ENCODE data around the gene SH3GLB2.

SH3GLB2 gene

GRCh38 chr9:129011170-129011569, 17.0 kb downstream of the SH3GLB2 start:
- no peak for TF ChIP-seq FOXP2 (optimal IDR thresholded peaks at IDR 0.05; ENCODE audit: borderline replicate concordance, extremely low read depth, extremely low read length, insufficient read depth)
- no peak for TF ChIP-seq TAF1 (IDR thresholded peaks at IDR 0.05; ENCODE audit: borderline replicate concordance, insufficient read depth, low read length)
- TF ChIP-seq REST (IDR thresholded peaks at IDR 0.05; ENCODE audit: insufficient read depth in 1 of 2, low read depth in 2 of 2, low read length in 2 of 2), result no peak
- TF ChIP-seq POLR2AphosphoS5 (IDR thresholded peaks at IDR 0.05; ENCODE audit: low read depth, low read length), result no peak
- TF ChIP-seq SIN3A (IDR thresholded peaks at IDR 0.05; ENCODE audit: borderline replicate concordance, insufficient read depth, low read length), result no peak

GRCh38 chr9:129010267-129010975, 17.7 kb downstream of the SH3GLB2 start:
- TF ChIP-seq TAF1 (IDR thresholded peaks at IDR 0.05; ENCODE audit: borderline replicate concordance, insufficient read depth, low read length), result no peak
- no peak for TF ChIP-seq POLR2AphosphoS5 (IDR thresholded peaks at IDR 0.05; ENCODE audit: low read depth, low read length)
- TF ChIP-seq FOXP2 (optimal IDR thresholded peaks at IDR 0.05; ENCODE audit: borderline replicate concordance, extremely low read depth, extremely low read length, insufficient read depth), result no peak
- TF ChIP-seq SIN3A (IDR thresholded peaks at IDR 0.05; ENCODE audit: borderline replicate concordance, insufficient read depth, low read length), result no peak
- no peak for TF ChIP-seq REST (IDR thresholded peaks at IDR 0.05; ENCODE audit: insufficient read depth in 1 of 2, low read depth in 2 of 2, low read length in 2 of 2)

- no peak for TF ChIP-seq SIN3A (IDR thresholded peaks at IDR 0.05; ENCODE audit: borderline replicate concordance, insufficient read depth, low read length)
Measured at GRCh38 chr9:129009584-129010141, 18.5 kb downstream of the SH3GLB2 start.

GRCh38 chr9:129008986-129009583, 19.0 kb downstream of the SH3GLB2 start:
- no peak for TF ChIP-seq POLR2AphosphoS5 (IDR thresholded peaks at IDR 0.05; ENCODE audit: low read depth, low read length)
- TF ChIP-seq TAF1 (IDR thresholded peaks at IDR 0.05; ENCODE audit: borderline replicate concordance, insufficient read depth, low read length), result no peak

GRCh38 chr9:129008469-129008965, 19.6 kb downstream of the SH3GLB2 start:
- TF ChIP-seq SIN3A (IDR thresholded peaks at IDR 0.05; ENCODE audit: borderline replicate concordance, insufficient read depth, low read length), result no peak
- no peak for TF ChIP-seq POLR2AphosphoS5 (IDR thresholded peaks at IDR 0.05; ENCODE audit: low read depth, low read length)
- no peak for TF ChIP-seq REST (IDR thresholded peaks at IDR 0.05; ENCODE audit: insufficient read depth in 1 of 2, low read depth in 2 of 2, low read length in 2 of 2)
- TF ChIP-seq TAF1 (IDR thresholded peaks at IDR 0.05; ENCODE audit: borderline replicate concordance, insufficient read depth, low read length), result no peak
- TF ChIP-seq FOXP2 (optimal IDR thresholded peaks at IDR 0.05; ENCODE audit: borderline replicate concordance, extremely low read depth, extremely low read length, insufficient read depth), result no peak

All from PFSK-1 (cell line).